ENCODE measurements around the gene PEAK1. TPM values are rescaled to one million over a fixed set of nuclear protein-coding genes. Genes with fewer than 3 reads are reported as not detected.

PEAK1 gene
- total and polyA plus RNA-seq, 5 experiments from 2014 or later: 1.0 to 23.0 (median 2.8) TPM

GRCh38 chr15:77058468-77058867, 361.4 kb downstream of the PEAK1 start:
- peaks cover 0 to 10% (median 0%) of the 10 kb centered on the region in 3 donors for H3K36me3 Mint-ChIP-seq
- DNase-seq (no peak), ATAC-seq (no peak)
- no peaks in the 10 kb centered on the region for H3K9me3 Mint-ChIP-seq
- no peak overlapping the region for H3K4me3 Mint-ChIP-seq
- no peaks in the 10 kb centered on the region for H3K27me3 Mint-ChIP-seq
- peak overlapping the region in 2 of 10 donors; percentile 13 to 55 for H3K27ac Mint-ChIP-seq
- H3K4me1 Mint-ChIP-seq: peaks cover 34 to 60% (median 39%) of the 10 kb centered on the region in 4 donors
- POLR2A ChIA-PET: interaction anchor here (1.4 to 1.6 kb wide), 2 partner anchors 8 to 12 kb away, joined by 3 to 5 read pairs; partner anchors contain the start of gene TSPAN3

DNA sequence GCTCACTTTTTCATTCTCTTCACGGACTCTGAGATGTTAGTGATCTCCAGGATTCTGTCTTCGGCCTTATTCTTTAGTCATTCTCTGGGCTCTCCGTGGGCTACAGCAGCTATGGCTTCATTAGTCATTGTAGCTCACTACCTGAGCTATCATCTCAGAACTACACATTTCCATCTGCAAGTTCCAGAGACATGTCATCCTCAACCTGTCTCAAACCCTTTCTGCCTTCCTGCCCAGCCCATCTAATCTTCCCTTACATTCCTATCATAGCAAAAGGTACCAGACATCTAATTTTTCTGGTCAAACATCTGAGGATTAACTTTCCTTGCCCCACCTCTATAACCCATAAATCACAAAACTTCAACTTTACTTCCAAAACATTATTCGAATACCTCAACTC, 362.2 kb downstream of the PEAK1 start:
- POLR2A ChIA-PET: interaction anchor here (0.8 to 1.6 kb wide), 4 partner anchors 7 to 13 kb away, joined by 3 to 5 read pairs (median 3); partner anchors contain the start of gene TSPAN3
- peak overlapping the region in 4 of 10 donors; percentile 4 to 26 (median 14) for H3K27ac Mint-ChIP-seq
- DNase-seq: no peak
- H3K4me1 Mint-ChIP-seq: peaks cover 34 to 57% (median 39%) of the 10 kb centered on the region in 4 donors
- H3K9me3 Mint-ChIP-seq: no peaks in the 10 kb centered on the region
- peaks cover 0 to 11% (median 0%) of the 10 kb centered on the region in 3 donors for H3K36me3 Mint-ChIP-seq
- H3K27me3 Mint-ChIP-seq: no peaks in the 10 kb centered on the region
- H3K4me3 Mint-ChIP-seq: no peak overlapping the region
- no peak for ATAC-seq

GRCh38 chr15:77057072-77057471, 362.8 kb downstream of the PEAK1 start:
- ATAC-seq (no peak), DNase-seq (no peak)
- no peaks in the 10 kb centered on the region for H3K9me3 Mint-ChIP-seq
- H3K27me3 Mint-ChIP-seq: no peaks in the 10 kb centered on the region
- H3K36me3 Mint-ChIP-seq: peaks cover 0 to 17% (median 5%) of the 10 kb centered on the region in 3 donors
- POLR2A ChIA-PET: interaction anchor here (0.8 to 1.3 kb wide), 3 partner anchors 8 to 11 kb away, joined by 3 read pairs; no protein-coding TSS in a partner anchor
- no peak overlapping the region for H3K27ac Mint-ChIP-seq
- H3K4me3 Mint-ChIP-seq: no peak overlapping the region
- H3K4me1 Mint-ChIP-seq: peaks cover 32 to 54% (median 35%) of the 10 kb centered on the region in 4 donors

- Mint-ChIP-seq H3K4me1 (peaks cover 13 to 27% (median 16%) of the 10 kb centered on the region in 4 donors), H3K27ac (peak overlapping the region in 3 of 10 donors; percentile 19 to 60 (median 25)), H3K27me3 (no peaks in the 10 kb centered on the region), H3K36me3 (peaks cover 0 to 35% (median 5%) of the 10 kb centered on the region in 3 donors), H3K9me3 (no peaks in the 10 kb centered on the region), H3K4me3 (no peak overlapping the region)
- DNase-seq (no peak), ATAC-seq (no peak)
- POLR2A ChIA-PET: no interaction called here
These were observed 366.2 kb downstream of the PEAK1 start for GRCh38 chr15:77053709-77054108.

DNA sequence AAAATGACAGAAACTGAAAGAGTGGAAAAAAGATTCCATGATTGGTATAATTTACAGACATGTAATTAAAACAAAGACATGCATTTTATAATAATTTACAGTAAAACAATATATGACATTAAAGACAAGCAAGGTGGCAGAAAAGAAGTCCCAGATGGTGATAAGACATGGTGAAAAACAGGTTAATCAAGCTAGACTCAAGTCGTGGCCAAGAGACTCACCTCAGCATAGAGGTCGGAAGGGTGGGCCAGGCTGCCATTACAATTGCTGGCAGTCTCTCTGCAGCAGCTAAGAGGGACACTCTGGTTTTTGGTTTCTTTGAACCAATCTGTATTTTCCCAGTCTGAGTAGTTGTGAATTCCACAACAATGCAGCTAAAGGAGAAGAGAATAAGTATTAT, 367.3 kb downstream of the PEAK1 start:
- H3K36me3 Mint-ChIP-seq: peaks cover 0 to 43% (median 5%) of the 10 kb centered on the region in 3 donors
- H3K27me3 Mint-ChIP-seq: no peaks in the 10 kb centered on the region
- H3K4me1 Mint-ChIP-seq: peaks cover 2 to 15% (median 6%) of the 10 kb centered on the region in 4 donors
- no peak for DNase-seq
- ATAC-seq: no peak
- H3K27ac Mint-ChIP-seq: peak overlapping the region in 1 of 10 donors; percentile 57
- POLR2A ChIA-PET: interaction anchor here (0.5 kb wide), 1 partner anchor 12 kb away, joined by 7 read pairs; no protein-coding TSS in a partner anchor
- no peaks in the 10 kb centered on the region for H3K9me3 Mint-ChIP-seq
- no peak overlapping the region for H3K4me3 Mint-ChIP-seq

Other genes with a start within 250 kb of the PEAK1 start
- gene HMG20A, start 784 bp upstream of the PEAK1 start, total RNA-seq: 10 to 100 TPM; 57.9 to 72.4 TPM
- gene HMG20A, start 784 bp upstream of the PEAK1 start, polyA plus RNA-seq: 10 to 100 TPM; 28.7 to 35.7 (median 30.0) TPM
- not detected for gene LINGO1, start 212.8 kb upstream of the PEAK1 start, total RNA-seq
- not detected for gene LINGO1, start 212.8 kb upstream of the PEAK1 start, polyA plus RNA-seq

All from naive thymus-derived CD8-positive, alpha-beta T cell (primary cell).